DOHH2 (cell line): Measurements from ENCODE around the gene OPN1MW3.
"Not testable (repeated sequence)": the region's sequence is repeated elsewhere in the genome, so short reads cannot be mapped to it uniquely, and the experiment has no call there.

Experiments
- CTCF ChIP-seq: fragments of 200-600 bp; sonication (generic); IDR thresholded peaks from one replicate; pipeline ENCODE4 v1.5.1; 2014; ENCODE audit warnings: antibody characterized with exemption, mild to moderate bottlenecking, low read depth, low read length; ENCODE audit not compliant: poor library complexity, severe bottlenecking
- EZH2phosphoT487 ChIP-seq: fragments of 200-600 bp; sonication (generic); IDR thresholded peaks from 2 replicates; pipeline ENCODE4 v1.6.1; 2017; ENCODE audit warnings: borderline replicate concordance, mild to moderate bottlenecking, antibody characterized with exemption, low read length, moderate library complexity, mixed read lengths

- TF ChIP-seq CTCF, EZH2phosphoT487: not testable (repeated sequence)
These were observed 32.1 kb upstream of the OPN1MW3 start for GRCh38 chrX:154225292-154225691.
